Activated CD8-positive, alpha-beta memory T cell treated with anti-CD3 and anti-CD28 coated beads for 1 hour (primary cell): Measurements from ENCODE around the gene SPNS1.
"Not testable (repeated sequence)": the region's sequence is repeated elsewhere in the genome, so short reads cannot be mapped to it uniquely, and the experiment has no call there.

Experiments
- DNase-seq, 2 donors: peaks; one replicate each; pipeline ENCODE4 v3.0.0-alpha.2; 2020; ENCODE audit warnings: low read depth in 1 of 2; ENCODE audit errors: extremely low read depth in 1 of 2

The SPNS1 gene

GRCh38 chr16:28987170-28987853 lies 12.7 kb downstream of the SPNS1 start:
- no peak for DNase-seq

GRCh38 chr16:28989363-28989762 lies 14.8 kb downstream of the SPNS1 start:
- DNase-seq: no peak

- DNase-seq: no peak
These were observed 15.9 kb downstream of the SPNS1 start for GRCh38 chr16:28990375-28991040.

- no peak for DNase-seq
These were observed 17.1 kb downstream of the SPNS1 start for GRCh38 chr16:28991687-28992086.

- DNase-seq: no peak
These were observed 17.9 kb downstream of the SPNS1 start for GRCh38 chr16:28992496-28992895.

- DNase-seq: no peak
These were observed 24.3 kb downstream of the SPNS1 start for GRCh38 chr16:28998837-28999236.

- DNase-seq: no peak
These were observed 25.0 kb downstream of the SPNS1 start for GRCh38 chr16:28999577-28999976.

GRCh38 chr16:29000019-29000418 lies 25.4 kb downstream of the SPNS1 start:
- no peak for DNase-seq

GRCh38 chr16:29004496-29005139 lies 30.0 kb downstream of the SPNS1 start:
- DNase-seq: not testable (repeated sequence)

GRCh38 chr16:29007730-29008593 lies 33.4 kb downstream of the SPNS1 start:
- peak; percentile 35 to 37 for DNase-seq

- no peak for DNase-seq
These were observed 34.7 kb downstream of the SPNS1 start for GRCh38 chr16:29009050-29009837.

- no peak for DNase-seq
These were observed 35.2 kb downstream of the SPNS1 start for GRCh38 chr16:29009838-29010166.

GRCh38 chr16:29011112-29011511 lies 36.5 kb downstream of the SPNS1 start:
- DNase-seq: no peak

GRCh38 chr16:29011851-29012250 lies 37.3 kb downstream of the SPNS1 start:
- no peak for DNase-seq

GRCh38 chr16:29012913-29013553 lies 38.5 kb downstream of the SPNS1 start:
- DNase-seq: no peak

- no peak for DNase-seq
These were observed 40.0 kb downstream of the SPNS1 start for GRCh38 chr16:29014561-29015069.

- DNase-seq: no peak
These were observed 47.6 kb downstream of the SPNS1 start for GRCh38 chr16:29022196-29022595.

GRCh38 chr16:29023279-29024277 lies 49.0 kb downstream of the SPNS1 start:
- no peak for DNase-seq

- DNase-seq: no peak
These were observed 49.7 kb downstream of the SPNS1 start for GRCh38 chr16:29024278-29024677.
